K562 (cell line): ENCODE measurements around the gene MERTK. TPM values are rescaled to one million over a fixed set of nuclear protein-coding genes. Genes with fewer than 3 reads are reported as not detected.

Experiments used
- ATAC-seq: fragments of 200-7000 bp; cut with Tn5 transposase; 3 replicates; pipeline ENCODE4 v1.9.1; 2020; ENCODE audit warnings: moderate library complexity
- BruUV-seq: library from RNA; stranded (reverse); fragments of 400-500 nt; replicated peaks from 2 replicates; lab custom pipeline; 2021; lab: Mats Ljungman, UMichigan
- CTCF ChIA-PET: fragments of 300-600 bp; formaldehyde crosslinking; extraction: SDS; loops from one replicate; lab custom pipeline; 2021; ENCODE audit warnings: low intra/inter-chr PET ratio; lab: Yijun Ruan, JAX
- POLR2A ChIA-PET: fragments of 300-600, 350-650 bp; sonication (Branson Sonifier 250); formaldehyde crosslinking; extraction: SDS; loops from one replicate; lab custom pipeline; 2021; ENCODE audit warnings: antibody characterized with exemption, inconsistent platforms; lab: Yijun Ruan, JAX
- DNase-seq, 4 experiments: peaks; one replicate each; pipeline versions ENCODE4 v3.0.0 to v3.0.0-alpha.2; 2011 to 2018; ENCODE audit warnings: low spot score in 3 of 4, mixed read lengths in 3 of 4; ENCODE audit errors: extremely low read depth in 1 of 4
- FAIRE-seq: peaks from 2 replicates; lab custom pipeline; 2011; peaks lifted over from hg19 to GRCh38; lab: Jason Lieb, UNC
- H2AFZ ChIP-seq: 2 replicates; pipeline ENCODE4 v1.6.0; 2011; ENCODE audit warnings: low read depth, low read length, control low read depth, inconsistent platforms
- H3K27ac ChIP-seq: fragments of 200-600 bp; 3 replicates; pipeline ENCODE4 v1.8.0; 2011; ENCODE audit warnings: low read depth, mild to moderate bottlenecking, control low read depth, inconsistent platforms, low read length, moderate library complexity, mixed read lengths; ENCODE audit errors: extremely low read depth
- H3K27me3 ChIP-seq, 2 experiments: fragments of 300-600 bp in 1 of 2; 2 replicates in 1 of 2; 3 replicates in 1 of 2; pipeline versions ENCODE4 v1.6.0 to v1.8.0; 2011; ENCODE audit warnings: inconsistent platforms in 2 of 2, low read length in 2 of 2, mild to moderate bottlenecking in 1 of 2, mixed read lengths in 1 of 2, moderate library complexity in 1 of 2; ENCODE audit not compliant: control insufficient read depth in 2 of 2, insufficient read depth in 2 of 2
- H3K36me3 ChIP-seq: fragments of 300-600 bp; 3 replicates; pipeline ENCODE4 v1.8.0; 2011; ENCODE audit warnings: mild to moderate bottlenecking, low read length, inconsistent platforms; ENCODE audit not compliant: control insufficient read depth, insufficient read depth
- H3K4me1 ChIP-seq, 2 experiments: fragments of 200-600 bp in 1 of 2; replicated peaks in 1 of 2; 2 replicates in 1 of 2; 3 replicates in 1 of 2; pipeline versions ENCODE4 v1.5.1 to v1.8.0; 2011; ENCODE audit warnings: inconsistent platforms in 2 of 2, low read length in 2 of 2, mild to moderate bottlenecking in 1 of 2, mixed read lengths in 1 of 2, moderate library complexity in 1 of 2; ENCODE audit not compliant: control insufficient read depth in 2 of 2, insufficient read depth in 2 of 2
- H3K4me2 ChIP-seq: 2 replicates; pipeline ENCODE4 v1.6.1; 2011; ENCODE audit warnings: low read length, control low read depth, inconsistent platforms, mixed read lengths; ENCODE audit not compliant: insufficient read depth
- H3K4me3 ChIP-seq: fragments of 200-600 bp; sonication (generic), shearing (Covaris generic); 2 replicates; pipeline ENCODE4 v1.5.1; 2016; ENCODE audit warnings: control low read depth, inconsistent platforms
- H3K79me2 ChIP-seq: fragments of 200-600 bp; 3 replicates; pipeline ENCODE4 v1.8.0; 2011; ENCODE audit warnings: low read length, inconsistent platforms; ENCODE audit not compliant: control insufficient read depth, insufficient read depth
- H3K9ac ChIP-seq, 2 experiments: 2 replicates each; pipeline versions ENCODE4 v1.6.0 to v1.6.1; 2011; ENCODE audit warnings: low read depth in 2 of 2, low read length in 2 of 2, control low read depth in 1 of 2, inconsistent platforms in 1 of 2, mild to moderate bottlenecking in 1 of 2, mixed read lengths in 1 of 2; ENCODE audit not compliant: insufficient read depth in 1 of 2
- H3K9me1 ChIP-seq: one replicate; pipeline ENCODE4 v1.6.0; 2011; ENCODE audit warnings: inconsistent platforms, mild to moderate bottlenecking, low read length, moderate library complexity; ENCODE audit not compliant: control insufficient read depth, insufficient read depth
- H3K9me3 ChIP-seq: replicated peaks from 2 replicates; pipeline ENCODE4 v1.5.1; 2011; ENCODE audit warnings: low read depth, low read length, inconsistent platforms; ENCODE audit not compliant: control insufficient read depth, insufficient read depth
- H4K20me1 ChIP-seq: replicated peaks from 2 replicates; pipeline ENCODE4 v1.6.1; 2011; ENCODE audit warnings: low read length, inconsistent platforms, mixed read lengths; ENCODE audit not compliant: control insufficient read depth, insufficient read depth
- BRD4 ChIP-seq: fragments of 200-600 bp; sonication (generic); IDR thresholded peaks from 2 replicates; pipeline ENCODE4 v1.6.1; 2017; ENCODE audit warnings: inconsistent platforms
- ESRRB ChIP-seq: fragments of 250-450 bp; sonication (Bioruptor Pico); IDR thresholded peaks from 2 replicates; pipeline ENCODE4 v1.5.0; 2020; ENCODE audit warnings: mild to moderate bottlenecking, moderate library complexity, borderline replicate concordance
- FOXK1 ChIP-seq: sonication (generic); formaldehyde crosslinking; IDR thresholded peaks from 2 replicates; pipeline ENCODE4 v1.8.0; 2022; ENCODE audit warnings: missing genetic modification reagents, mild to moderate bottlenecking, borderline replicate concordance
- GABPB2 ChIP-seq: fragments of 250-450 bp; sonication (Bioruptor Pico); conservative IDR thresholded peaks from 2 replicates; pipeline ENCODE4 v1.5.1; 2021; ENCODE audit warnings: mild to moderate bottlenecking
- MAFK ChIP-seq: IDR thresholded peaks from 2 replicates; pipeline ENCODE4 v1.6.1; 2011; ENCODE audit warnings: low read length, improper control_type of control experiment
- MEF2D ChIP-seq: conservative IDR thresholded peaks from 2 replicates; pipeline ENCODE4 v1.6.1; 2016; ENCODE audit warnings: low read depth, missing genetic modification characterization, missing compliant biosample characterization
- MTA3 ChIP-seq: fragments of 450-650 bp; formaldehyde crosslinking; IDR thresholded peaks from 2 replicates; pipeline ENCODE4 v1.6.1; 2017; ENCODE audit warnings: mild to moderate bottlenecking, borderline replicate concordance
- NCOA6 ChIP-seq: fragments of 450-650 bp; IDR thresholded peaks from 2 replicates; pipeline ENCODE4 v1.6.1; 2017; ENCODE audit warnings: mild to moderate bottlenecking
- RBM15 ChIP-seq: fragments of 200-400 bp; formaldehyde crosslinking; IDR thresholded peaks from 2 replicates; pipeline ENCODE4 v1.6.1; 2018; ENCODE audit warnings: mild to moderate bottlenecking, low read length, moderate library complexity; ENCODE audit not compliant: insufficient read depth
- SMARCA4 ChIP-seq: fragments of 450-650 bp; IDR thresholded peaks from 2 replicates; pipeline ENCODE4 v1.6.1; 2016
- TCFL5 ChIP-seq: fragments of 250-450 bp; sonication (Bioruptor Pico); conservative IDR thresholded peaks from 2 replicates; pipeline ENCODE4 v1.6.1; 2021; ENCODE audit warnings: mild to moderate bottlenecking, moderate library complexity, matching md5 sums
- TOE1 ChIP-seq, 2 experiments: fragments of 450-650 bp in 1 of 2; sonication (generic) in 1 of 2; formaldehyde crosslinking in 1 of 2; IDR thresholded peaks; 2 replicates each; pipeline versions ENCODE4 v1.7.1 to v1.8.0; 2016 to 2022; ENCODE audit warnings: borderline replicate concordance in 2 of 2, mild to moderate bottlenecking in 2 of 2, antibody characterized with exemption in 1 of 2, inconsistent platforms in 1 of 2, low read depth in 1 of 2, missing genetic modification reagents in 1 of 2, moderate library complexity in 1 of 2
- TRIM28 ChIP-seq: fragments of 450-650 bp; IDR thresholded peaks from 2 replicates; pipeline ENCODE4 v1.6.1; 2017
- ZC3H8 ChIP-seq: fragments of 450-650 bp; IDR thresholded peaks from 2 replicates; pipeline ENCODE4 v1.6.1; 2017
- ZFX ChIP-seq: sonication (generic); formaldehyde crosslinking; IDR thresholded peaks from 2 replicates; pipeline ENCODE4 v1.8.0; 2022; ENCODE audit warnings: mild to moderate bottlenecking, missing genetic modification reagents, moderate library complexity
- ZNF778 ChIP-seq: fragments of 450-650 bp; formaldehyde crosslinking; IDR thresholded peaks from 2 replicates; pipeline ENCODE4 v1.4.0; 2020; ENCODE audit warnings: mild to moderate bottlenecking, moderate library complexity
- ZNF79 ChIP-seq: fragments of 250-450 bp; sonication (Bioruptor Pico); IDR thresholded peaks from 2 replicates; pipeline ENCODE4 v1.4.0; 2020; ENCODE audit warnings: low read depth, mild to moderate bottlenecking, moderate library complexity
- WGBS: fragments of 100-300 bp; shearing (Covaris generic); methylation state at CpG from one replicate; pipeline ENCODE4 v1.1.6; 2016; ENCODE audit warnings: low coverage, mixed read lengths; ENCODE audit not compliant: insufficient coverage; ENCODE audit errors: missing lambda C conversion rate; 5-methylcytosine and 5-hydroxymethylcytosine counted together
- in situ Hi-C: fragments of 300-500 bp; cut with MboI; formaldehyde crosslinking; loops from 4 replicates; pipeline ENCODE4 v1.15.0; 2018; ENCODE audit warnings: inconsistent platforms, mixed read lengths
- intact Hi-C: fragments of 100-400 bp; cut with micrococcal nuclease; formaldehyde crosslinking; loops from 2 replicates; pipeline ENCODE4 v1.14.2; 2022
- polyA plus RNA-seq, 8 experiments: library from polyadenylated mRNA; depleted of rRNA in 4 of 8; stranded (reverse) in 5 of 8; unstranded in 3 of 8; fragments of >200 nt; fragmentation: Nextera tagmentation in 2 of 8; fragmentation: Illumina TruSeq in 1 of 8; extraction: Ambion mirVana in 2 of 8; extraction: Trizol in 1 of 8; gene quantifications; 2 replicates each; pipeline versions ENCODE4 v1.2.1 to v1.2.3, GENCODE V29; 2011 to 2014; ENCODE audit warnings: inconsistent platforms in 1 of 8, missing spikeins in 1 of 8
- total RNA-seq, 7 experiments: library from RNA; depleted of rRNA in 6 of 7; stranded (reverse); fragments of >200 nt in 6 of 7; fragmentation: Illumina TruSeq in 2 of 7; extraction: Trizol in 2 of 7; gene quantifications; 2 replicates each; pipeline versions ENCODE4 v1.2.1 to v1.2.3, GENCODE V29; 2011 to 2021; ENCODE audit warnings: low replicate concordance in 1 of 7
- TF ChIP-seq, protein P1 (sequence below): fragments of 450-650 bp; IDR thresholded peaks from 2 replicates; pipeline ENCODE4 v1.6.1; 2016; ENCODE audit warnings: borderline replicate concordance
- TF ChIP-seq, protein P2 (sequence below), 2 experiments: IDR thresholded peaks; 2 replicates each; pipeline ENCODE4 v1.6.1; 2012; ENCODE audit warnings: improper control_type of control experiment in 2 of 2, low read depth in 2 of 2, low read length in 2 of 2, borderline replicate concordance in 1 of 2

Gene MERTK
- total and polyA plus RNA-seq, 9 of the 15 experiments (the other 6 are each of a cell fraction or from before 2014, with no cell fraction given), result 0.23 to 1.6 (median 0.74) TPM

DNA sequence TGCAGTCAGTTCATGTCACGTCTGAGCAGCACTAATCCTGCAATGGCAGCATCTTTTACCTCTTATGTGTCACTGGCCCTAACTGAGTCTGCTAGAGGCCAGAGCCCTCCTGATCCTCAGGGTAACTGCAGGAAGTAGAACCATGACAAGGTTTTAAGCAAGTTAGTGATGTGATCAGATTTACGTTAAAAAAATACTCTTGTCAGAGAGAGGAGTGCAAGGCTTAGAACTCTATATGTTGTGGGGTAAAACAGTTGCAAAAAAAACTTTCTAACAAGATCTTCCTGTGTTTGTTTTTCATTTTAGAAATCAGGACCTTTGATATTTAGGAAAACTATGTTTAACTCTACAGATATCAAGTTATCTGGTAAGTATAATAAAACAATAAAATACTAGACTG, 161.3 kb downstream of the MERTK start:
- no peak for TF ChIP-seq TRIM28
- TF ChIP-seq SMARCA4, result no peak
- no peak for TF ChIP-seq ZFX (CRISPR knock-in tag)
- TF ChIP-seq RBM15, result no peak
- no peak for TF ChIP-seq MAFK
- no peak for TF ChIP-seq ESRRB (CRISPR knock-in tag)
- TF ChIP-seq, protein P1, sequence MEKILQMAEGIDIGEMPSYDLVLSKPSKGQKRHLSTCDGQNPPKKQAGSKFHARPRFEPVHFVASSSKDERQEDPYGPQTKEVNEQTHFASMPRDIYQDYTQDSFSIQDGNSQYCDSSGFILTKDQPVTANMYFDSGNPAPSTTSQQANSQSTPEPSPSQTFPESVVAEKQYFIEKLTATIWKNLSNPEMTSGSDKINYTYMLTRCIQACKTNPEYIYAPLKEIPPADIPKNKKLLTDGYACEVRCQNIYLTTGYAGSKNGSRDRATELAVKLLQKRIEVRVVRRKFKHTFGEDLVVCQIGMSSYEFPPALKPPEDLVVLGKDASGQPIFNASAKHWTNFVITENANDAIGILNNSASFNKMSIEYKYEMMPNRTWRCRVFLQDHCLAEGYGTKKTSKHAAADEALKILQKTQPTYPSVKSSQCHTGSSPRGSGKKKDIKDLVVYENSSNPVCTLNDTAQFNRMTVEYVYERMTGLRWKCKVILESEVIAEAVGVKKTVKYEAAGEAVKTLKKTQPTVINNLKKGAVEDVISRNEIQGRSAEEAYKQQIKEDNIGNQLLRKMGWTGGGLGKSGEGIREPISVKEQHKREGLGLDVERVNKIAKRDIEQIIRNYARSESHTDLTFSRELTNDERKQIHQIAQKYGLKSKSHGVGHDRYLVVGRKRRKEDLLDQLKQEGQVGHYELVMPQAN, result no peak
- TF ChIP-seq ZC3H8, result no peak
- TF ChIP-seq ZNF778 (CRISPR knock-in tag), result no peak
- TF ChIP-seq MTA3, result no peak
- no peak for TF ChIP-seq NCOA6
- TF ChIP-seq TCFL5 (CRISPR knock-in tag), result no peak
- no peak for TF ChIP-seq BRD4
- no peak for TF ChIP-seq GABPB2 (CRISPR knock-in tag)
- TF ChIP-seq MEF2D (tag), result no peak
- no peak for TF ChIP-seq TOE1 (IDR thresholded peaks at IDR 0.05; ENCODE audit: borderline replicate concordance)
- TF ChIP-seq TOE1 (CRISPR knock-in tag; IDR thresholded peaks at IDR 0.05; ENCODE audit: borderline replicate concordance, low read depth), result no peak
- TF ChIP-seq ZNF79 (CRISPR knock-in tag), result no peak
- TF ChIP-seq FOXK1 (CRISPR knock-in tag), result no peak
- TF ChIP-seq, protein P2, sequence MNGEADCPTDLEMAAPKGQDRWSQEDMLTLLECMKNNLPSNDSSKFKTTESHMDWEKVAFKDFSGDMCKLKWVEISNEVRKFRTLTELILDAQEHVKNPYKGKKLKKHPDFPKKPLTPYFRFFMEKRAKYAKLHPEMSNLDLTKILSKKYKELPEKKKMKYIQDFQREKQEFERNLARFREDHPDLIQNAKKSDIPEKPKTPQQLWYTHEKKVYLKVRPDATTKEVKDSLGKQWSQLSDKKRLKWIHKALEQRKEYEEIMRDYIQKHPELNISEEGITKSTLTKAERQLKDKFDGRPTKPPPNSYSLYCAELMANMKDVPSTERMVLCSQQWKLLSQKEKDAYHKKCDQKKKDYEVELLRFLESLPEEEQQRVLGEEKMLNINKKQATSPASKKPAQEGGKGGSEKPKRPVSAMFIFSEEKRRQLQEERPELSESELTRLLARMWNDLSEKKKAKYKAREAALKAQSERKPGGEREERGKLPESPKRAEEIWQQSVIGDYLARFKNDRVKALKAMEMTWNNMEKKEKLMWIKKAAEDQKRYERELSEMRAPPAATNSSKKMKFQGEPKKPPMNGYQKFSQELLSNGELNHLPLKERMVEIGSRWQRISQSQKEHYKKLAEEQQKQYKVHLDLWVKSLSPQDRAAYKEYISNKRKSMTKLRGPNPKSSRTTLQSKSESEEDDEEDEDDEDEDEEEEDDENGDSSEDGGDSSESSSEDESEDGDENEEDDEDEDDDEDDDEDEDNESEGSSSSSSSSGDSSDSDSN (IDR thresholded peaks at IDR 0.05; ENCODE audit: borderline replicate concordance in 1 of 2, low read depth in 2 of 2, low read length in 2 of 2), result no peak
- intact Hi-C loops, result loop anchor here (5.0 kb wide), 1 partner anchor 48 kb away; no protein-coding TSS in a partner anchor
- Histone ChIP-seq H3K27me3 (no peaks in the 10 kb centered on the region), H3K4me1 (peaks cover 9 to 18% of the 10 kb centered on the region in 2 experiments; a peak in 4 of 5 replicates), H4K20me1 (no peaks in the 10 kb centered on the region), H3K4me2 (no peak overlapping the region), H3K79me2 (peaks cover 34% of the 10 kb centered on the region), H3K27ac (no peak overlapping the region), H3K9ac (no peak overlapping the region), H3K9me1 (no peaks in the 10 kb centered on the region), H2AFZ (no peak overlapping the region), H3K4me3 (no peak overlapping the region), H3K9me3 (no peaks in the 10 kb centered on the region), H3K36me3 (peaks cover 41% of the 10 kb centered on the region)
- DNase-seq (no peak), FAIRE-seq (no peak), ATAC-seq (no peak)
- WGBS, result 82% methylated on average over 2 of the region's 2 CpGs
- in situ Hi-C loops, result no loop called here
- ChIA-PET POLR2A (no interaction called here), CTCF (no interaction called here)
- BruUV-seq, result no TSS peak
